UCSD-AML1 (cell line): ENCODE data around the gene BLOC1S1.

Source experiments
- DNase-seq: peaks from one replicate; lab custom pipeline; 2025; ENCODE audit not compliant: unreplicated experiment; lab: John Stamatoyannopoulos, UW

BLOC1S1 gene

DNA sequence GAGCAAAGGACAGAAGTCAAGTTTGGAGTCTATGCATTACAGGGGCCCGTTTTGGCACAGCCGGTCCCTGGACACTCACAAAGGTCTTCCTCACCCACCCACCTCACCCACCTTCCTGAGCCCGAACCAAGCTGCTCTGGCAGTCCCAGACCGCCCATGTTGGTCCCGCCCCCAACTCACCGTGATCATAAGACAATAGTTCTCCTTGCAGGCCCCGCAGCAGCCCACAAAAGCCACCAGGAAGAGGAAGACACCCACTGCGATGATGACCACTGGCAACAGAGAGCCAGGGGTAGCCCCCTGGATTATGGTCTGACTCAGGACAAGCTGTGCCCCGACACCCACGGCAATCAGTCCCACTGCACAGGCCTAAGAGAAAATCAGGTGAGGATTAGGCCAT lies 11.1 kb downstream of the BLOC1S1 start:
- no peak for DNase-seq

DNA sequence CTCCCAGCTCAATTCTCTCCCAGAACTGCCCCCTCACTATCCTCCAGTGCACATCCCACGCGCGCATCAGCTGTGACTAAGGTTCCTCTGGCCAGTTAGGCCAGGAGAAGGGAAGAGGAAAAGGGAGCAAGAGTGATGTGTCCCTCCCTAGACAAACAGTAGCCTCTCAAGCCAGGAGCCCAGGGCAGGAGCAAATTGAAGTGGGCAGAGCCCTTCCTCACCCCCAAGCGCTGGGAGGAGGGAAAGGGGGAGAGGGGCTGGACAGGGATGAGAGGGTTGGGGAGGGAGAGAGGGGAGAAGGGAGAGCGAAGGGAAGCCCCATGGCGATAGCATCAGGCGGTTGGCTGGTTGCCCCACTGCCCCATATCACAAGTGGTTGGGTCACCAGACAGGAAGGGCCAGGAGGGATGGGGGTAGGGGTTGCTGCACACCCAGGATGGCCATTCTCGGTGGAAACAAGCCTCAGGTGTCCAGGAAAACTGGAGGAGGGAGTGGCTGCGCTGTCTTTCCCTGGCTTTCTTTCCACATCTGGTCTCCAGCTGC lies 11.9 kb downstream of the BLOC1S1 start:
- DNase-seq: peak; percentile 41

DNA sequence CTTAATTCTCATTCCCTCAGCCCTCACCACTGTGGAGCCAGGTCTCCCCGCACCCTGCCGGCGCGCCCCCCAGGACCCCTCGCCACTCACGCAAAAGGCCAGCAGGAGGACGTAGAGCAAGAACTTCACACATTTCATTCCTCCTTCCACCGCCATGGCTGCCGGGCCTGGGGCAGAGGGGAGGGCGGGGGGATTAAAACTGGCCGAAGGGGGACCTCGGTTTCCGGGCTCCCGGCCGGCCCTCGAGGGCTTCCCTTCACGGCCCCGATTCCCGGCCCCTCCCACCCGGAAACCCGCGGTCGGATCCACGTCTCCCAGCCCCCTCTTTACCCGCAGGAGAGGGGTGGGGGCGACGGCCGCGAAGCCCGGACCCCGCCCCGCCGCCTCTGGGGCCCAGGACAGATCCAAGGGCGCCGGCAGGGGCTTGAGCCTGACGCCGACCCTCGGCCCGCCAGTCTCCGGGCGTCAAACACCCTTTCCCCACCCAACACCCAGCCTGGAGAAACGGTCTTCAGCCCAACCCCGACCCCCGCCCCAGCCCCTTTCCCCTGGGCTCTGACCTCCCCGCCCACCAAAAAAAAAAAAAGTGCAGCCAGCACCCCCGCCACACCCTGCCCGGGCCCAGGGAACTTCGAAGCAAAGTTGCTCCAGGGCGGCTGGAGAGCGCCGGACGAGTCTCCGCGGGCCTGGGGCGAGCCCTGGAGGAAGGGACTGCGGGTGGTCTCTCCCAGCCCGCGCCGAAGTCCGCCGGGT lies 12.5 kb downstream of the BLOC1S1 start:
- peak; percentile 83 for DNase-seq

DNA sequence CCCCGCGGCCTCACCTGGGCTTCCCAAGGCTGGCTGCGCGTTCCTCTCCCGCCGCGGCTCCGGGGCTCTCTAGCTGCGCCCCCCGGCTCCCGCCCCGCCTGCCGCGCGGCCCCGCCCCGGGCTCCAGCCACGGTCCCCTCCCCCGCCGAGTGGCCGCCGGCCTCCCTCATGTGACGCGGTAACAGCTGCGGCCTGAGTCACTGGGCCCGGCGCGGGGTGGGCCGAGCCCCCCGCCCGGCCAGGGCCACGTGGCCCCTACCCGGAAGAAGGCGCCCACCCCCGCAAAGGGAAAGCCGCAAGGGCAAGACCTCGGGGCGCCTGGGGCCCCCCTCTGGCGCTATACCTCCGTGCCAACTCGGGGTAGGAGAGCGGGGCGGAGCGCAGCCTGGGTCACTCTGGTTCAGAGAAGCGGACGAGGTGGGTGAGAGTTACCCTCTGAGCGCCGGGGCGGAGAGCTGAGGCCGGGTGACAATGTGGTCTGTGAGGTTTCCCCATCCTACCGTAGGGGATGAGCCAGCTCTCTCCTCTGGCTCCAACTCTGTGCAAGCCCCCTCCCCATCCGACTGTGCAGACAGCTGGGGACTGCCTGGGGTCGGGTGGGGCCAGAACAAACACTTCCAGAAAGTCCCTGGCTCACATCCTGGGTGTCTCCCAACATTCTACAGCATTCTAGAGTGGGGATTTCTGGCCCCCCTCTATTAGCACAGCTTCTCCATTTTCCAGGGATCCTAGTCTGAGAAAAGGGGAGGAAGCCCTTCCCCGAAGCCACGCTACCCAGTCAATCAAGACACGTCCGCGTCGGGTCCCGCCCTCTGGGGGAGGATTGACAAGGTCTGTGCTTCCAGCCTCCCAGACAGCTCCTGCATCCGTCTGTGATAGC lies 13.3 kb downstream of the BLOC1S1 start, which contains the start of gene CD63:
Gene CD63 (minus strand): TSS at position 71 of the 880 bp plus-strand sequence. CDS start 668 bp downstream, outside the sequence.
- DNase-seq: peak; percentile 88

DNA sequence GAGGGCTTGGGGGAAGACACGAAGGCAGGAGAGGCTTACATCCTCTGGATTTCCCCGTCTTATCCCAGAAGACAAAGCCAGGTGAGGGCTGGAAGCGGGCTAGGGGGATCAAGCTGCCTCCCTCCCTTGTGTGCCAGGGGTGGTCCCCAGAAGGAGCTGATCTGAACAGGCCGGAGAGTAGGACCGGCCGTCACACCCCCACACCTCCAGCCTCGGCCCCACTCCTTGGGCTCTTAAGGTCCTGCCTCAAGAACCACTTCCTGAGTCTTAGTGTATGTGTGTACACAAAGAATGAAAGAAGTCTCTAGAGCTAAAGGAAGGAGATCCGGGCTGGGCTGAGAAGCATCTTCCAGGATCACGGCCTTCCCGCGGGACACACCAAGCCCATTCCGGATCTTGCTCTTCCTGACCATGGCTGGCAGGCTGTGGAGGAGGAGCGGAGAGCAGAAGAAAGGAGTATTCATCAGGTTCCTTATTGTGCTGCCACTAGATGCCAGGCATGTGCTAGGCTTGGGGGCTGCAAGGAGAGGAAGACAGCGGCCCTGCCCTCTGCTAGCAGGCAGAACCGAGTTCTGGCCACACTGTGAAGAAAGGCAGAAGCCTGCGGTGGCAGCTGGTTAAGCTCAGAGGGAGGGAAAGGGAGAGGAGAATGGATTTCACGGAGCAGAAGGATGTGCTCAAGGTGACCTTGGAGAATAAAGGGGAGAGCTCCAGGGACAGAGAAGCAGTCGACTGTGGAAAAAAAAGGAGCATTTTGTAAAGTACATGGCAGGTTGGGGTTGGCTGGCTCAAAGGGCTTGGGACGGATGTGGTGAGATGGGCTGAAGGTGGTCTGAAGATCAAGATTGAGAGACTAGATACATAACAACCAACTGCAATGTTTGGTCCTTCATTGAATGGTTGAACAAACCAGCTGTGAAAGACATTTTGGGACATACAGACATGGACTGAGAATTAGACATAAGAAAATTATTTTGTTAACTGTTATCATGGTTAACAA lies 14.3 kb downstream of the BLOC1S1 start:
- DNase-seq: peak; percentile 85

DNA sequence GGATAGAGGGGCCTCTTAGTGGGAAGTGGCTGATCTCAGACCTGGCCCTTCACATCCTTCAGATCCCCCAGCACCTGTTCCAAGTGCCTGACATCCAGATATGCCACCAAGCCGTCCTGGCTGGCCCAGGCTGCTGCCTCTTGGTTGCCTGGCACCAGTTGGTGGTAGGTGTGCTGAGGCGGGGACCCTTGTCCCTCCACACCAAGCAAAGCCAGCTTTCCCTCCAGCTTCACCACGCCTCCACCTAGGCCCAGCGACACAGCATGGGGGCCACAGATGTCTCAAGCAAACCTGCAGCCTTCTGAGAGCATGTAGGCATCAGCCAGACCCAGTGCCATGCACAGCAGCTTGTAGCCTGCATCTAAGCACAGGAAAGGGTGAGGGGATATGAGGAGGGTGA lies 16.4 kb downstream of the BLOC1S1 start:
- DNase-seq: no peak

DNA sequence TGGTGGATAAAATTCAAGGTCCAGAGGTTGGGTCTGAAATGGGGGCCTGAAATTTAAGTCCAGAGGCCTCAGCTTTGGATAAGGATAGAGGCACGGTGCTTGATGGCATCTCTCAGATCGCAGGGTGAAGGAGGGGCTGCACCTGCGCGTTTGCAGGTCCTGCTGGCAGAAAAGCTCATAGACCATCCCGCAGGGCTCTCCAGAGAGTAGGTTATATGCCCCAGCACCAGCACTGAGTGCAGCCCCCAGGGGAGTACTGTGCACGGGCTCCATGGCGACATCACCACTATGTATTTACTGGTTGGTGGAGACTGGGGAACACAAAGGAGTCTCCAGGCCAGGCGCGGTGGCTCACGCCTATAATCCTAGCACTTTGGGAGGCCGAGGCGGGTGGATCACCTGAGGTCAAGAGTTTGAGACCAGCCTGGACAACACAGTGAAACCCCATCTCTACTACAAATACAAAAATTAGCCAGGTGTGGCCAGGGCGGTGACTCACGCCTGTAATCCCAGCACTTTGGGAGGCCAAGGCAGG lies 17.2 kb downstream of the BLOC1S1 start:
- DNase-seq: no peak

DNA sequence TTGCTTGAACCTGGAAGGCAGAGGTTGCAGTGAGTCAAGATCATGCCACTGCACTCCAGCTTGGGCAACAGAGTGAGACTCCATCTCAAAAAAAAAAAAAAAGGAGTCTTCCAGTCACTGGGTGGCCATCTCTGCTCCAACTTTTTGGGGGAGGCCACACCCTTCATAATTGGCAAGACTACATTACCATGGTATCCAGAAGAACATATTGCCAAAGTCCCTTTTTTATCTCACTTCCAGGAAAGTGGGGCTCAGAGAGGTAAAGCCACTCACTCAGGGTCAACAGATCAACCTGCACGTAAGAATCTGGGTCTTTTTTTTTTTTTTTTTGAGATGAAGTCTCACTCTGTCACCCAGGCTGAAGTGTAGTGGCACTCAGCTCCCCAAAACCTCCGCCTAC lies 18.0 kb downstream of the BLOC1S1 start:
- no peak for DNase-seq

DNA sequence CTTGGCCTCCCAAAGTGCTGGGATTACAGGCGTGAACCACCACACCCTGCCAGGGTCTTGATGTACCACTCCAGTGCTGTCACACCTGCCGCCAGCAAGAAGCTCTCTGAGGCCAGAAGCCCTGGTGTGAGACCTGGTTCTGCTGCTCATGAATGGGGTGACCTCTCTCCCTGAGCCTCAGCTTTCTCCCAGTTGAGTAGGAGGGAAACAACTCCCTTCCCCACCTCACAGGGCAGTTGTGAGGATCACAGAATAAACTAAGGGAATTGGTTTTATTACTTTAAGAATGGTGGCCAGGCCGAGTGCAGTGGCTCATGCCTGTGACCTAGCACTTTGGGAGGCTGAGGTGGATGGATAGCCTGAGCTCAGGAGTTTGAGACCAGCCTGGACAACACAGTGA lies 18.7 kb downstream of the BLOC1S1 start:
- no peak for DNase-seq

DNA sequence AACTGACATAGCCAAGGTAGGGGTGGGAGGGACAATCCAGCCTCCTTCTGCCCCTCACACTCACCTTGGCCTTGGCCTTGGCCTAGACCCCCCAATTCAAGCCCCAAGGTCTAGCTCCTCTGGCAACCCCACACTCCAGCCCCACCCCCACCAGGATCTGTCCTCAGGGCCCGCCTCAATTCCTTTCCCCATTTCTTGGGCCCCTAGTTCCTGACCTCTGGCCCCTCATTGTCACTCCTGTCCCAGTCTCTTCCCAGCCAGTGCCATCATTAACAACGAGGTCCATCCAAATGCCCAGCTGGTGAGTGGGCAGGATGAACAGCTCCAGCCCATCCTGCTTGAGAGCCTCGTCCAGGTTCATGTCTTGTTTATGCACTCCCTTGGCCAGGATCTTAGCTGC lies 20.2 kb downstream of the BLOC1S1 start:
- no peak for DNase-seq

DNA sequence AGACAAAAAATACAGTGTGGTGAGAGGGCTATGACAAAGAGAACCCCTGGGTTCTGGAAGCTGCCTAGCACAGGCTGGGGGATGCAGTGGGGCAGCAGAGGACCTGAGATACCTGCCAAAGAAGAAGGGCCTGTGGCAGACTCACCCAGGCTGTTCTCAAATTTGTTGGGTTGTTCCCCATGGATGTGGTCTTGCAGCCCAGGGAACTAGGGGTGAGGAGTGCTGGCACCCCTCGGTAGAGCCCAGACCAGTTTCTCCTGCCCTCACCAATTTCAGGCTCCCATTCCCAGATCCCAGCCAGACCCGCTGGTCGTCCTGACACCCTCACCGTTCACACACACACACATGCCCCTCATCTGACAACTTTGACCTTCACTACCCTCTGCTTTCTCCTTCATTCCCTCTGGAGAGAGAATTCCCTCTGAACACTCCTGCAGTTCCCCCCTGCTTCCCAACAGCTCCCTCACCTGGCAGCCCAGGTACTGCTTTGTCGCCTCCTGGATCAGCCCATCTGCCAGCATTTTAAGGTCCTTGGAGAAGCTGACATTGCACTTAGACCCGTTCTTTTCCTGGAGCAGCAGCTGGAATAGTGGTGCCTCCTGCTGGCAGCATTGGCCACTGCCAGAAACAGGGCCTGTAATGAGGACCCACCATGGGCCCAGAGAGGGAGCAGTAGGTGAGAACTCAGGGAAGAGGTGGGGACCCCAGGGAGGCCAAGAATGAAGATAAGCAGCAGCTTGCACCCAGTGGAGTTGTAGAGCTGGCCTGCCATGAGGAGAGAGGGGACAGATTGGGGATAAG lies 21.1 kb downstream of the BLOC1S1 start:
- DNase-seq: peak; percentile 80

DNA sequence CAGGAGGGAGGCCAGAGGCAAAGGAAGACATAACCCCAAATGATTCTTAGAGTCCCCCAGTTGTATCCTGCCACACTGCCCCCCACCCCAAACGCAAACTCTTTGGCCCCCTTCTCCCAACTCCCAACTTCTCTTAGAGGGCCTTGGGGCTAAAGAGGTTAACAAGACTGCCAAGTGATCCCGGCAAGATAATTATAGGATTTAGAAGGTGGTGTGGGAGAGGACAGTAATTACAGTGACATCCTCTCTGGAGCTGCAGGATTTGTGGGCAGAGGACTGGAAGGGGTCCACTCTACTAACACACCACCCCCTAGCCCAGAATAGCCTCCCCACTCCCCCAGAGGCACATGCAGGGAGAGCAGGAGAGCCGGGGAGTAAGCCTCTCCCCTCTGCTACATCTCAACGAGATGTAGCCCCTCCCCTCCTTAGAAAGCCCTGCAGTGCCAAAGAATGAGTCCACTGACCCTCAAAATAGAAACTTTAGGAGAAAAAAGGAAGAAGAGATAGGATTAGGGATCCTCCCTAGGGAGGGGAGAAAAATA lies 21.8 kb downstream of the BLOC1S1 start:
- no peak for DNase-seq

DNA sequence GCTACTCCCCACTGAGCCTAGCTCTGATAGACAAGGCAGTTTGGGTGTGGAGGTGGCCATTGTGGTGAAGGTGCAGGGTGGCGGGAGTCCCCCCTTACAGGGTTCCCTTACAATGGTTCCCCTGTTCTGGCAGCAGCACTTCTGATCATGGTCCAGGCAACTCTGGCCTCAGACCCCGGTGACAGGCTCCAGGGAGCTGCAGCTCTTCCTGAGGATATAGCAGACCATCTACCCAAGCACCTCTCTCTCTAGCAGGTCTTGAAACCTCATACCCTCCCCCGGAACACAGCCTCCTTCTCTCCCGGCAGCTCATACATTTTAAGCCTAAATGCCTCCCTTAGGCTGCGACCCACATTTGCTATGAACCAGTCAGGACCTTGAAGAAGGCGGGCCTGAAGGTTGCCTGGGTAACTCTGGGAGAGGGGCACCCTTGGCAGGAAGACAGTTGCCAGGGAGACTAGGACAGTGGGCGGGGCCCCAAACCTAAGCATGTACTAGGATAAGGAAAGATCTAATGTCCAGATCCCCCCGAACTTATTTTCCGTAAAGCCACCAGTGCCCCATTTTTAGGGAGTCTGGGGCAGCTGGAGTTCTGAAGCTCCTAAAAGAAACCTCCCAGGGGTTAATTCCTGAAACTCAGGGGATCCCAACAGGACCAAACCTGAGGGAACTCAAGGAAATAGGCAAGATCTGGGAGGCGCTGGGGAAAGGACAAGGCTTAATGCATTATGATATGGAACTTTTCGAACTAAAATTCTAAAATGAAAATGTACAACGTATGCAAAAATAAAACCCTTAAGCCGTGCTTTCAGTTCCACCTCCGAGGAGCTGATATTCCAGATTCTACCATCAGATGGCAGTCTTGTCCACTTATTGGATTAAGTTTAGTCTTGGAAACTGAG lies 22.5 kb downstream of the BLOC1S1 start:
- peak; percentile 84 for DNase-seq

DNA sequence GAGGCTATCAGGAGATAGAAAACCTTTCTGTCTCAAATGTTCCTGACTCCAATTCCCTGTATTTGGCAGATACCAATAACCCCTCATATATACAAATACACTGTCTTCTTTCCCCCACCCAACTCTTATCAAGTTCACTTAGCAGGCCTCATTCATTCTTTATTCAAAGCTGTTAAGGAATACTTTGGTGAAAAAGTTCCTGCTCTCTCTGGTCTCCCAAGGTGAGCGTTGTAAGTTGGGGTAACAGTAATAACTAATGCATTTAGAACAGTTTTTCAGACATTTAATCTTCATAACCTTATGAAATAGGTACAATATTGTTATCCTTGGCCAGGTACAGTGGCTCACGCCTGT lies 23.2 kb downstream of the BLOC1S1 start:
- DNase-seq: no peak

DNA sequence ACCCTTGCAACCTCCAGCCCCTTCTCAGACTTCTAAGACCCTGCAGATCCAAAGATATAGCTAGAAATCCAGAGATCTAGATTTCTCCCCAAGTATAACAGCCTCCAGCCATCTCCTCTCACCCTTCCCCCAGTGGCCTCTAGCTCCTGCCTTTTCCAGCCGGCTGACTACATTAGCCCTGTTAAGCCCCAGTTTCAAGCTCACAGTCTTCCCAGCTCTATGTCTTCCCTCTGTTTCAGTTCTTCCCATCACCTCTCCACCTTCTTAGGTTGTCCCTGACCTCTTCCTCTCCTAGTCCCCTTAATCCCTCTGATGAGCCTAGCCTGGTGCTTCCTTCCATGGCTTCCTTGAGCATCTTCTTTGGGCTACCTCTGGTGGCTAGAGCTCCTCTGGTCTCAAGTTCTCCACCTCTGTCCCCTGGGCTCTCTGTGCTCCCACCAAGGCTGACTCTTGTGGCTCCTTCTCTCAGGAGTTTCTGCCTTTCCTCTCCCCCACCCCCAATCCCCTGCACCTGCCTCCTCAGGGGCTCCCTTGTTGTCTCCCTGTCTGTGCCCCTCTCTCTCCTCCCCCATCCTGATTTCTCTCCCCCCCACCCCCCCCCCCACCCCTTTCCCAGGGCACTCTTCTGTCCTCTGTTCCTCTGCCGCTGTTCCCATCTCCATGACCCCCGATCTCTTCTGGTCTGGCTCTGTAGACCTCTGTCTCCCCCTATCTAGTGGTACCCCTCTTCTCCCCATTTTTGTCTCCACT lies 26.3 kb downstream of the BLOC1S1 start:
- no peak for DNase-seq

DNA sequence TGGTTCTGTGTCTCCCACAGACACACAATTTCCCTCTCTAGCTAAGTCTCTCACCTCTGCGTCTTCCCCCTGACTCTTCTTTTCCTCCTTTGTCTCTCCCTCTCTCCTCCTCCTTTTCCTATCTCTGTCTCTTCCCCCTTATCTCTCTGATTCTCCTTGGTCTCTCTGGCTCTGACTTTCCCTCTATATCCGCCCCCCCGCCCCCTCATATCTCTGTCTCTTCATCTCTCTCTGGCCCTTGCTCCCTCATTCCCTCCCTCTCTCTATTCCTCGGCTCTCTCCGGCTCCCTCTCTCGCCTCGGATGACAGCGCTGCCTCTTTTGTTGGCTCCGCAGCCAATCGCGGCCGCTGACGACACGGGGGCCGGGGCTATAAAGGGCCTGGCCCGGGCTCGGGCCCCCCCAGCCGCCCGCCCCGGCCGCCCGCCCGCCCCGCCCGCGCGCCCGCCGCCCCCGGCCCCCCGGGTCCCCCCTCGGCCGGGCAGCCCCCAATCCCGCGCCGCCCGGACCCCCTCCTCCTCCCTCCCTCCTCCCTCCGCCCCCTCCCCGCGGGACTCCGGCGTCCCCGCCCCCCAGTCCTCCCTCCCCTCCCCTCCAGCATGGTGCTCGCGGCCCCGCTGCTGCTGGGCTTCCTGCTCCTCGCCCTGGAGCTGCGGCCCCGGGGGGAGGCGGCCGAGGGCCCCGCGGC lies 27.0 kb downstream of the BLOC1S1 start, which contains the start of gene GDF11:
Gene GDF11 (plus strand): TSS at position 404 of the 687 bp plus-strand sequence. CDS start 195 bp downstream, at position 599.
- peak; percentile 76 for DNase-seq
